Subcutaneous adipose tissue (tissue), 4 donors: Measurements from ENCODE around the gene ITGAD. TPM values are rescaled to one million over a fixed set of nuclear protein-coding genes. Genes with fewer than 3 reads are reported as not detected.

ENCODE experiments used
- CTCF ChIP-seq: fragments of 450-650 bp; IDR thresholded peaks from one replicate; pipeline ENCODE4 v1.5.1; 2016; ENCODE audit warnings: low read depth, mild to moderate bottlenecking, control low read depth, antibody characterized with exemption, moderate library complexity
- total RNA-seq, 4 donors: library from RNA; depleted of rRNA; stranded (reverse); fragments of >200 nt; gene quantifications; one replicate each; pipeline ENCODE4 v1.1.0, GENCODE V29; 2016

The ITGAD gene
- total RNA-seq, 4 donors from 2014 or later: 0.22 to 0.68 (median 0.65) TPM; not detected in 1

DNA sequence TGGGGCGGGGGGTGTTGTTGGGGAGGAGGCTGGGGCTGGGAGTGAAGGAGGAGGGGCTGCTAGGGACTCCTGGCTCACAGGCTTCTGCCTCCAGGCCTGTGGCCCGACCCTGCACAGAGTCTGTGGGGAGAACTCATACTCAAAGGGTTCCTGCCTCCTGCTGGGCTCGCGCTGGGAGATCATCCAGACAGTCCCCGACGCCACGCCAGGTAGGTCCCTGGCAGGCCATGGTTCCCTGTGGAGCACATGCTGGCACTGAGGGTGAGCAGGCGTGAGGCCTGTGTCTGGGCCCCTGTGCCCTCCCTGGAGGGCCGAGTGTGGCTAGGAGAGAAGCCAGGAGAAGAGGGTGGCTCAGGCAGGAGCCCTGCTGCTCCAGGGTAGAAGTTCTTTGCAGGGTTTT lies 4.6 kb downstream of the ITGAD start:
- no peak for TF ChIP-seq CTCF

DNA sequence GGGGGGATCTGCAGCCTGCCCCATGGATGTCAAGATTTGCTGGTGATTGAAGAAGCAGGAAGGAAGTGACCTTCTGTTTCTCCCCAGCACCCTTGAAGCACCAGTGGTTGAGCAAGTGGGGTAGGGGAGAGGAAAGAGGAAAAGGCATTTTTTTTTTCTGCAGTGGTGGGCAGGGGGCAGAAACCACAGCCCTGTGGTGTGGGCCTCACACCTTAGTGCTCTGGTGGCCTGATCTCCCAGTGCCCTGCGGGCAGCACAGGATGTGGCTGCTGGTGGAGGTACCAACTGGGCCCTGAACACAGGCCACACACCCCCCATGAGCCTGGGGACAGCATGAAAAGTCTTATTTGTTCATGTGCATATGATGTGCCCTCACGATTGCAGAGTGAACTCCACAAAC lies 7.1 kb downstream of the ITGAD start:
- TF ChIP-seq CTCF: no peak

DNA sequence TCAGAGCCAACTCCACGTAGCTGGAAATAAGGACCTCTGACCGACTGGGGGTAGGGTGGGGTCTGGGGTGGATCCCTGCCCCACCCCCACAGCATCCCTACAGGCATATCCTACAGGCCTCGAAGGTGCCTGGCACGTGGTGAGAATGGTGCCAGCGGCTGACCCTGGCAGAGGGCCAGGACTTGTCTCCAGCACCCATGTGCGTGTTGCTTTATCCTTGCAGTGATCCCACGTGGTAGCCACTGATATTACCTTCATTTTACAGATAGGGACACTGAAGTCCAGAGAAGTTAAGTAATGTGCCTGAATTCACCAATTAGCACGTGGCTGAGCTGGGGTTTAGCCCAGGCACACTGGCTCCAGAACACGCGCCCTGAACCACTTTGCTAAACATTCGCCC lies 8.3 kb downstream of the ITGAD start:
- TF ChIP-seq CTCF: no peak

GRCh38 chr16:31402687-31403086 lies 9.6 kb downstream of the ITGAD start:
- TF ChIP-seq CTCF: no peak

- TF ChIP-seq CTCF: no peak
Observed at GRCh38 chr16:31403590-31404352, 10.6 kb downstream of the ITGAD start.

DNA sequence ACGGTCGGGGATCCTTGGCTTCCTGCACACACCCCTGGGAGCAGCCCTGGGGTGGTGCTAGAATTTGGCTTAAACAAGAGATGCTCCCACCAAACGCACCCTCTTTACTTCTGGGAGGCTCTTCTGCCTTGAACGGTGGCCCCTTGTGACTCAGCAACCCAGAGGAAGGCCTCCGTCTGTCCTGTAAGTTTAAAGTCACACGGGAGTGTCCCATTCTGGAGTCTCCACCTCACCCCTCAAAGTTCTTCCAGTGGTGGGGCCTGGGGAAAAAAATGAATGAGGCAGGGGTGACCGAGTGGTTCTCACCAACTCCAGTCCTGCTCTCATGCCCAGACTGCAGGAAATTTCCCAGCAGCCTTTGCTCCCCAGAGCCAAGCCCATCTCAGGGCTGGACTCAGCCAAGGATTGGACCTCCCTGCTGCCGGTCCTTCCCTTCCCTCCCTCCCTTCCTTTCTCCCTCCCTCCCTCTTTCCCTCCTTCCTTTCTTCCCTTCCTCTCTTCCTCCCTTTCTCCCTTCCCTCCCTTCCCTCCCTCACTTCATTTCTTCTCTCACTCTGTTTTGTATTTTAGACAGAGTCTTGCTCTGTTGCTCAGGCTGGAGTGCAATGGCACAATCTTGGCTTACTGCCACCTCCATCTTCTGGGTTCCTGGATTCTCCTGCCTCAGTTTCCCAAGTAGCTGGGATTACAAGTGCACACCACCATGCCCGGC lies 11.4 kb downstream of the ITGAD start:
- TF ChIP-seq CTCF: no peak

GRCh38 chr16:31407406-31407805 lies 14.3 kb downstream of the ITGAD start:
- no peak for TF ChIP-seq CTCF
